GM10266 (cell line): ENCODE measurements around the gene INSYN2B.

Experiments used
- DNase-seq: peaks from one replicate; pipeline ENCODE4 v3.0.0; 2012; ENCODE audit errors: extremely low spot score
- CTCF ChIP-seq: IDR thresholded peaks from 2 replicates; pipeline ENCODE4 v1.5.1; 2012; ENCODE audit warnings: mild to moderate bottlenecking, low read depth; ENCODE audit not compliant: control insufficient read depth, insufficient read depth; ENCODE audit errors: missing control alignments

The INSYN2B gene

GRCh38 chr5:169881702-169882303 lies 98.5 kb downstream of the INSYN2B start:
- TF ChIP-seq CTCF: no peak
- DNase-seq: no peak

- no peak for TF ChIP-seq CTCF
- no peak for DNase-seq
These were observed 99.5 kb downstream of the INSYN2B start for GRCh38 chr5:169880785-169881184.

DNA sequence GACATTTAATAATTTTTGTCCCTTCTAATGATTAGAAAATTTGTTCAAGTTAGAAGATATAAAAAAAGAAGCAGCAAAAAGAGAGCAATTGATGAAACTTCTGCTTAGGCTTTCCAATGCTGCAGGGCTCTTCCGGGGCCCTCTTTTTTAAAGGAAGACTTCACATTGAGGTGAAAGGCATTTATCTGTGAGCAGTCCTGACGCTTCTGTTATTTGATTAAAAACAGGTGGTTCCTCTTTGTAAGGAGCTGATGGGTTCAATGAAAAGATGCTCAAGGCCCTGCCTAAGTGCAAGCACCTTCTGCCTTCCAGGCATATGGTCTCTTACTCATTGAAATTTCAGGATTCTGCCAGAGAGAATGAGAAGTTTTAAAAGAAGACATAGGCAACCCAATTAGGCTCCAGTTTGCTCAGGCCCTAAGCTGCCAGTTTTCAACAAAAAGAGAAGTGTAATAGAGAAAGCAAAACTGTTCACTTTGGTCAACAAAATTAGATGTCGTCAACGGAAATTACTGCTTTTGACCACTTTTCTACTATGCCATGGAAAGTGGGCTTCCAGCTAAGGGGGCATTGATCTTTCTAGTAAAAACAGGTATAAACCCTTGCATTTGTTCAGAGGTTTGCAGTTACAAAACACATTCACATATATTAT lies 100.2 kb downstream of the INSYN2B start:
- no peak for DNase-seq
- no peak for TF ChIP-seq CTCF

DNA sequence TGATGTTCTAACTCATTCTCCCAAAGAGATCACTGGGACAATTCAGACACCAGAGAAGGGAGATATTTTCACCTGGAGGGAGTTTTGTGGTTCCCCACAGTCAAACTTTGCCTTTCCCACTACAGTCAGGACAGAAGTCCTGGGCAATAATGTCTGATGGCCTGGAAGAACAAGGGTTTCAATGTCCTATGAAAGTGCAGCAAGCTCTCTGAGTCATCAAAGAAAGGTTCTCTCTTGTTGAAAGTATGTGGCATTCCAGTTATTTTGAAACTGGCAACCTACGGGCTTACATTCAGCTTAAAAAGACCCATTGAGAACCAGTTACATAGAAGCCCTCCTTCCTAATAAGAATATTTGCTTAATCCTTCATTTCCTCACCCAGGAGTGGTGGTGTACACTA lies 103.9 kb downstream of the INSYN2B start:
- no peak for TF ChIP-seq CTCF
- no peak for DNase-seq

GRCh38 chr5:169875731-169876130 lies 104.6 kb downstream of the INSYN2B start:
- TF ChIP-seq CTCF: no peak
- no peak for DNase-seq

DNA sequence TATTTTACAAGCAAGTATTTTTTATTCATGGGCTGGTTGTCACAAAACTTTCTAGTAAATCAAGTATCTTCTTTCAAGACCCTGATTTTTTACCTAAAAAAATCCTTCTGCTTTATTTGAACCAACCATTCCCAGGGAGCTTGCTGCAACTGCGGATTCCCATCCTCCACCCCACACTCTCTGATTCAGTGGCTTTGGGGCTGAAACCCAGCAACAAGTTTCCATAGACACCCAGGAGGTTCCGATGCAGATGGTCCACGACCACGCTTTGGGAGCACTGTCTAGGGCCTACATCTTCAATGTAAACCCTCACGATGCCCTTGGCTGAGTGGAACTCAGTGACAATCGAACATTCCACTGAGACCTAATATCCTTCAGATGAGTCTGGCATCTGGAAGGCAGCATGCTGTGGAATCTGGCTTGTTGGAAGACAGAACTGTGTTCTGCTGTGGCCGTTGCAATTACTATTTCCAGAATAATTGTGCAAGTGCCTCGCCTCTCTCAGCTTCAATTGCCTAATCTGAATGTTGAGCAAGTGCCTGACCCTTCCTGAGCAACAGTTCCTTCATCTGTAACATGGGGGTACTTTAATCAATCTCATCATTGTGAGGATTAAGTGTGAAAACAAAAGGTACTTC lies 105.1 kb downstream of the INSYN2B start:
- DNase-seq: no peak
- no peak for TF ChIP-seq CTCF

DNA sequence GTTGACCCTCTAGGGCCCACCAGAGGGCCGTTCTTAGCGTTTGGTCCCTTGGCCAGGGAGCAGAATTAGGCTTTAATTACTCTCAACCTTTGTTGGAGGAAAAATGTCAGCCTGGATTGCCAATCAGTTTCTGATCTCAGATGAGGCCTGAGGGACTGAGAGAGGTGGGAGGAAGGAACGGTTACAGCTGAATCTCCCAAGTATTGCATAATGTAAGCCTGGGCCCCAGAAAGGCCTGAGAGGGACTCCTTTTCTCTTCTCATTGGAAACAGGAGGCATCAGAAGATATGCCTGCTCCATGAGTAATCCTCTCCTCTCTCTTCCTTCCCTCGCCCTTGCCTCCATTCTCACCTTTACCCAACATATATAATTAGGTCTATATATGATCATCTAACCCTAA lies 105.7 kb downstream of the INSYN2B start:
- no peak for DNase-seq
- TF ChIP-seq CTCF: no peak
